Raji (cell line): Measurements from ENCODE around the gene UBE3C.

Experiments used
- POLR2A ChIP-seq: IDR thresholded peaks from 2 replicates; pipeline ENCODE4 v1.6.1; 2011; ENCODE audit warnings: low read depth, low read length, control low read depth; ENCODE audit not compliant: insufficient read depth

The UBE3C gene

DNA sequence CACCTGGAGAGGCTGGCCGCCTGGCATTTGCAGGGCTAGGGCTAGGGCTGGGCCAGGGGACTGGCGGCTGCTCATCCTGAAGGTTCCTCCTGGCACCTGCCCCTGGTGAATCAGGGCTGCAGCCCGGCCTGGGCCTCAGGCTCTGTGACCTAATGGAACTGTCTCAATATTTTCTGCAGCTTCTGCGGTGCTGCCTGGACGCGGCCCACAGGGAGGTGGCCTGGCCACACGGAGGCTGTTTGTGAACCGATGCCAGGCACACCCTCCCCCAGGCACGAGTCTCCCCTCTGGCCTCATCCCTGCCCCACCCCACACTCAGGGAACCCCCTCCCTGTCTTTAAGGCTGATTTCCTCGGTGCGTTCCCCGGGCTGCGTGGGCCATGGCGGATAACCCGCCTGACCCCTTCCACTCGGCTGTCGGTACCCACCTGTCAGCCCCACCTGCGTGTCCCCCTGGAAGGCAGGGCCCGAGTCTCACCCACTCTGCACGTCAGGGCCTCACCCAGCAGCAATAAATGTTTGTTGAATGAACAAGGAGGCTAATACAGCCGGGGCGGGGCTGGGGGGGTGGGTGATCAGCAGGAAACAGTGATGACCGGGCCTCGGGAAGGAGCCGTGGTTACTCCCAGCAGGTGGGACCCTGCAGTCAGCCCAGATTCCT is 143.5 kb downstream of the UBE3C start:
- no peak for TF ChIP-seq POLR2A

GRCh38 chr7:157284229-157285014 is 145.7 kb downstream of the UBE3C start:
- no peak for TF ChIP-seq POLR2A

DNA sequence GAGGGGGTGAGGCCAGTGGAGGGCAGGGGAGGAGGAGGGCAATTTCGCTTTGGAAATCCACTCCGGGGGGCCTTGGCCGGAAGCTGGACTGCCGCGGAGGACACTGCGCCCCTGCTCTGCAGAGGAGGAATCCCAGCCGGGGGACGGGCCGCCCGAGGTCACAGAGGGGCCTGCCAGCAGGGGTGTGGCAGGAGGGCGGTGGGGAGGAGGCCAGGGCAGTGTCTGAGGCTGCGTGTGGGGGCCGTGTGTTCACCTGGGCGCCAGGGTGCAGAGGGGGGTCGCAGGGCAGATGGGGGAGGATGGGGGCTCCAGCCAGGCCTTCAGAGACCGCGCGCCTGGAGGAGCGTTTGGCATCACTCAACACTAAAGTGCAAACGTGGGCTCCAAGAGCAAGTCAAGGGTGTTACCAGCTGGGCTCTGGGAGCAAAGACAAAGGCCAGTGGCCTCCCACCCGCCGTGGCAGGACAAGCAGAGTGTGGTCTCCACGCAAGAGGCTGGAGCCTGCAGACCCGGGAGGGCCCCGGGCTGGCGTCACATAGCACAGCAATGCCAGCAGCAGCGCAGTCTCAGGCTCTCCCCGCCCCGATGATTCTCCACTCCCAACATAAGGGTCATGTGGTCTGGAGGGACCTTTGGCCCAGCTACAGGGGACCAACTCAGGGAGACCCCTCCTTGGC is 152.8 kb downstream of the UBE3C start:
- no peak for TF ChIP-seq POLR2A

GRCh38 chr7:157292258-157292657 is 153.5 kb downstream of the UBE3C start:
- TF ChIP-seq POLR2A: no peak

GRCh38 chr7:157292770-157293412 is 154.2 kb downstream of the UBE3C start:
- no peak for TF ChIP-seq POLR2A

DNA sequence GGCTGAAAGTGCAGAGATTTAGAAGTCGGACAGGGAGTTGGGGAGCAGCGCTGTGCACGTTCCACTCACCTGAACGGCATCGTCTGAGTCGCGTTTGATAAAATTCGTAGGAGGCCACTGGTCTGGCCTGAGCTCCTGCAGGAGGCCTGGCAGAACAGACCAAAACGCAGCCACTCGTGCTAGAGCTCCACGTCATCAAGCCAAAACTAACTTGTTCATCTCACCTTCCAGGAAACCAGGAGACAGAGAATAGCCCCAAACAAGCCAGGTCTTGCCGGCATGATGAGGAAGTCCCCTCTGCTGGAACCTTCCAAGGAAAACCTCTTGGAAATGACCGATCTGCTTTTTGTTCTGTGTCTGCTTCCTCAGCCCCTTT is 154.7 kb downstream of the UBE3C start:
- no peak for TF ChIP-seq POLR2A

- no peak for TF ChIP-seq POLR2A
Observed at GRCh38 chr7:157294773-157295172, 156.0 kb downstream of the UBE3C start.

- TF ChIP-seq POLR2A: no peak
Observed at GRCh38 chr7:157295338-157295737, 156.6 kb downstream of the UBE3C start.

- TF ChIP-seq POLR2A: no peak
Observed at GRCh38 chr7:157297185-157297584, 158.5 kb downstream of the UBE3C start.

GRCh38 chr7:157299317-157299612 is 160.5 kb downstream of the UBE3C start:
- no peak for TF ChIP-seq POLR2A

DNA sequence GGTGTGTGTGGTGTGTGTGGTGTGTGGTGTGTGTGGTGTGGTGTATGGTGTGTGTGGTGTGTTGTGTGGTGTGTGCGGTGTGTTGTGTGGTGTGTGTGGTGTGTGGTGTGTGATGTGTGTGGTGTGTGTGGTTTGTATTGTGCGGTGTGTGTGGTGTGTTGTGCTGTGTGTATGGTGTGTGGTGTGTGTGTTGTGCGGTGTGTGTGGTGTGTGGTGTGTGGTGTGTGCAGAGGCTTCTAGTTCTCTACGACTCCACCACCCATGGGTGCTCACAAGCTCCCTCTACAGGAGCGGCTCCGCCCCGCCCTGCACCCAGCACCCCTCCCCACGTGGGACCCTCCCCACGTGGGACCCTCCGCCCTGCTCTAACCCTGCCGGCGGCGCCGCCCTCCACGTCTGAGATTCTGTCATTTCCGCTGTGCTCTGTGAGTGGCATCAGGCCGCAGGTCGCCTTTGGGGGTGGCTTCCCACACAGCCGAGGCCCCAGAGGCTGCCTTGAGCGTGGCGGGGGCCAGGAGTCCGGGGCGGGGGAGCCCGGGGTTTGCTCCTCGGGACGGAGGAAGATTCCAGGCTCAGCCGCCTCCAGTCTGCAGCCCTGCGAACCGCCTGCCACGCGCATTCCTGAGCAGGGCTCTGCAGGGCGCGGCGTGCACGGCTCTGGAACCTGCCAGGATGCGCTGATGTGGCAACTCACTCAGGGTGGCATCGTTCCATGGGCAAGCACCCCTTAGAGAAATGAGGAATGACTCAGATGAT is 161.1 kb downstream of the UBE3C start:
- TF ChIP-seq POLR2A: no peak

- no peak for TF ChIP-seq POLR2A
Observed at GRCh38 chr7:157300369-157300825, 161.7 kb downstream of the UBE3C start.

GRCh38 chr7:157301610-157302120 is 162.9 kb downstream of the UBE3C start:
- TF ChIP-seq POLR2A: no peak
